NCI-H82 treated with DMSO at 0.1 percent for 48 hours (cell line): ENCODE measurements around the gene CDK19.
A peak's percentile ranks its signal among the peaks of the same experiment; 100 is the strongest.
"Not testable (repeated sequence)": the region's sequence is repeated elsewhere in the genome, so short reads cannot be mapped to it uniquely, and the experiment has no call there.

Experiments
- DNase-seq: peaks from one replicate; lab custom pipeline; 2025; ENCODE audit not compliant: unreplicated experiment; lab: John Stamatoyannopoulos, UW

CDK19 gene

DNA sequence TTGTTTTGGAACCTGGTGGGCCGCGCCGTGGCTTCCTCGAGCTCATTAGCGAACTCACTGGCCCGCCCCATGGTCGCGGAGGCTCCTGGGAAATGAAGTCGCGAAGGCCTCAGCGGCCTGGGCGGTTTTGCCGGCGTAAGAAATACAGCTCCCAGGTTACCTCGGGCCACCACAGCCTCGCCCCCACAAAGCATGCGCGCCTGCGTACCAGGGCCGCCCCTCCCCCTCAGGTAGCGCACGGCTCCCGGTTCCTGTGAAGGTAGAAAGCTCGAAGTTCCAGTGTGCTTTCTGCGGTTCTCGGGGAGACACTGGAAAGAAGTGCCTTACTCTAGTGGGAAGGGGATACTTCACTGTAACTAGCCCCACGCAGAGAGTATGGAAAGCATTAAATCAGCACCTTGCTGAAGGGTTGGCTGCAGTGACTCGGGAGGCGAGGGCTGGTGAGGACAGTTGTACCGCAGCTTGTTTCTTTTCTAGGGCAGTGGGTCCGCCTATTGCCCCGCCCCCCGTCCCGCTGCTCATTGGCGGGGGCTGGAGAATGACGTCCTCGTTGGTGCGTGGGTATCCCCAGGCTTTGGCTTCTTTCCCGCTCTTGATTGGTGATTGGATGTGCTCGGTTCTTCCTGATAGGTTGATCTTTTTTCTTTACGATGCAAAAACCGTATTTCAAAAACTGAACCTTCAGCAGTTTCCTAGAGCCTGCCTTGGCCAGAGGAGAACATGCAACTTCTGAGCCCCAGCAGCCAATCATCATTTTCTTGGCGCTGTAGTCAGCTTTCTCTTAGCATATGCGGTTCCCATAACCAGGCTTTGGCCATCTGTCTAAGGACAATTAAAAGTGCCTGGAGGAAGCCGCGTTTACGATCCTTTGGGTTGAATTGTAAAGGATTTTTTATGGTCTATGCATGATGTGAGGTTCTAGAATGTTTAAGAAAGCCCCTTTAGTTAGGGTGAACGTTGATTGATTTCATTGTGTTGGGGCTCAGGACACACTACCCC lies at the start of gene CDK19:
CDK19 (minus strand) TSS at position 59 of the 999 bp plus-strand sequence. CDS start 333 bp downstream, outside the sequence.
- peak; percentile 99 for DNase-seq

- no peak for DNase-seq
These were observed 49.6 kb upstream of the CDK19 start for GRCh38 chr6:110864824-110865223.

GRCh38 chr6:110859335-110859792 lies 44.1 kb upstream of the CDK19 start:
- no peak for DNase-seq

DNA sequence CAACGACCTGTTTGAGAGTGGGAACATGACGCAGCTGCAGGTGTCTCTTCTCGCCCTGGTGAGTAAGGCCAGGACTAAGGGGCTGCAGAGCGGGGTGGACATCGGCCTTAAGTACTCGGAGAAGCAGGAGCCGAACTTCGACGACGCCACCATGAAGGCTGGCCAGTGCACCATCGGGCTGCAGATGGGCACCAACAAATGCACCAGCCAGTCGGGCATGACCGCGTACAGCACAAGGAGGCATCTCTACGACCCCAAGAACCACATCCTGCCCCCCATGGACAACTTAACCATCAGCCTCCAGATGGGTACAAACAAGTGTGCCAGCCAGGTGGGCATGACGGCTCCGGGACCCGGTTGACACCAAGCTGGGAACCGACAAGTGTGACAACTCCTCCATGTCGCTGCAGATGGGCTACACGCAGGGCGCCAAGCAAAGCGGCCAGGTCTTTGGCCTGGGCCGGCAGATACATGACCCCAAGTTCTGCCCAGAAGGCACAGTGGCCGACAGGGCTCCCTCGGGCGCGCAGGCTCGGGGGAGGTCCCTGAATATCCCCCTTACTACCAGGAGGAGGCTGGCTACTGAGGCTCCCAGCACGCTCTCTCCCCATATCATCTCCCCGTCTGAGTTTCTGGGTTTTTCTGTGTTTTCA lies 43.4 kb upstream of the CDK19 start:
- no peak for DNase-seq

- no peak for DNase-seq
These were observed 42.7 kb upstream of the CDK19 start for GRCh38 chr6:110858016-110858415.

DNA sequence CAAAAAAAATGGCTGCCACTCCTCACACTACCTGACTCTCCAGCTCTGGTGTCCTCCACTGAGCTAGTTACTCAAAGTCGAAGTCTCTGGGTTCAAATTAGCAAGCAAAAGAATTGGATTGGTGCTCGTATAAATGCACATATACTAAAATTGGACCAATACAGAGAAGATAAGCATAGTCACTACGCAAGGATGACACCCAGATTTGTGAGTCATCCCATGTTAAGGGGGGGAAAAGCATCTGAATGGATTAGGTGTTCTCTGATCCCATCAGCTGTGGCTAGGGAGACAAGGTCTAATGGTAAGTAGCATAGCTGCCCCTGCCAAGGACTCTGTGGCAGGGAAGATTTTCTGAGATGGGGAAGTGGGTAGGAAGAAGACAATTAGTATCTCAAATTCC lies 41.0 kb upstream of the CDK19 start:
- no peak for DNase-seq

DNA sequence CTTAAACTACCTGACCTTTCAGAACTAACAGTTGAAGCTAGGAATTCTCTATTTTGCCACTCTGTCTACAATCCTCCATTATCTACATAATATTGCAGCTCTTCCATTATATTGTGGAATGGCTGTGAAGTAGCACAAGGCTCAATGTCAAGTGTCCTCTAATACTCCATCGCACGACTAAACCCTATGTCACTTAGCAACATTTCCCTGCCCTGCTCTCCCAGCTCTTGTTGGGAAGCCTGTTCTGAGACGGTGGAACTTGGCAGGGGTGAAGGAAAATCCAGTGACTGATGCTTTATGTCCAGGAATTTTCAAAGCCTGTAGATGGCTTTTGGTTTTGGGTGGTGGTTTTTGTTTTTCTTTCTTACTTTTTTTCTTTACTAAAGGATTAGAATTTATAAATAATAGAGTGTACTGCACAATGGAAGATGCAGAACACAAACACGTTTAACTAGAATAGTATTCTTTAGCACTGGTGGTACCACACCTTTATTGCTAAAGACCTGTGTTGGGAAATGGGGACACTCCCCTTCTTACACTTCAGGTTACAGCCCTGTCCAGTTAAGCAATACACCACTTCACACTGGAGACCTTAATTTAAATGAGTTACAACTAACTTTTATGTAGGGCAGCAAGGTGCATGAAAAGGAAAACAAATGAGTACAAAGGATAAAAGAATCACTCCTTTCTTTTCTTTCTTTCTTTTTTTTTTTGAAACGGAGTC lies 38.6 kb upstream of the CDK19 start:
- DNase-seq, result no peak

GRCh38 chr6:110852773-110853172 lies 37.5 kb upstream of the CDK19 start:
- no peak for DNase-seq

GRCh38 chr6:110849781-110850180 lies 34.5 kb upstream of the CDK19 start:
- no peak for DNase-seq

DNA sequence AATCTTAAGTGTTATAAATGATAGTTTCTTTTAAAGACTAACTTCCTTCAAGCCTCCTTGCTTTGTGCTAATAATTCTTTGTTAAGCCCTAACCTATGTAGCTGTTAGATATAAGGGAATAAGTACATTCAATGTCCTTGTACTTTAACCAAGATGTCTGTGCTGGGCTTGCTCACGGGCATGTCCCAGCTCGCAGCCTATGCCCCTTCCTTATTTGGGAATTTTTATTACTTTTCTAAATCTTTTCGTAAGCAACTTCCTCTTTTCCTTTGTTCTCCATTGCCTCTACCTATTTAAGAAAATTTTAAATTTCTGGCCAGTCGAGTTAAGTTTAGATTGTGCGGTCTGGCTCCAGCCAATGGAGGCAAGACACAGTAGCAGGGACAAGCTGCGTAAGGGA lies 26.0 kb upstream of the CDK19 start:
- DNase-seq, result no peak

DNA sequence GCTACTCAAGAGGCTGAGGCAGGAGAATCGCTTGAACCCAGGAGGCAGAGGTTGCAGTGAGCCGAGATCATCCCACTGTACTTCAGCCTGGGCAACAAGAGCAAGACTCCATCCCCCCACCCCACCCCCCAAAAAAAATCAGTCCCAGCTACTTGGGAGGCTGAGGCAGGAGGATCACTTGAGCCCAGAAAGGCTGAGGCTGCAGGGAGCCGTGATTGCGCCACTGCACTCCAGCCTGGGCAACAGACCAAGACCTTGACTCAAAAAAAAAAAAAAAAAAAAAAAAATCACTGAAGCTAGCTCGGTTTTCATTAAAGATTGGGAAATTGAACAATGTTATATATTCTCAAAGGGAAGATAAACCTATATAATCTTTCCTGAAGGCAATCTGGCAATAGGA lies 20.5 kb upstream of the CDK19 start:
- DNase-seq, result not testable (repeated sequence)

DNA sequence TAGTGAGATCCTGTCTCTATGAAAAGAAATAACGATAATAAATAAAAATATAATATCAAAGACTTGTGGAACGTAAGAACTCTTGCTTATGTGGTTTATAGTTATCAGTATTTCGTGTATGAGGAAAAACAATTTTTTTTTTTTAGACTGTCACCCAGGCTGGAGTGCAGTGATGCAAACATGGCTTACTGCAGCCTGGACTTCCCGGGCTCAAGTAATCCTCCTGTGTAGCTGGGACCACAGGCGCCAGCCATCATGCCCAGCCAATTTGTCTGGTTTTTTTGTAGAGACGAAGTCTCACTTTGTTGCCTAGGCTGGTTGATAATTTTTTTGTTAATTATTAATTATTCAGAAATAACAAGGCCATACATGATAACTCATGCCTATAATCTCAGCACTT lies 18.6 kb upstream of the CDK19 start:
- DNase-seq, result no peak

DNA sequence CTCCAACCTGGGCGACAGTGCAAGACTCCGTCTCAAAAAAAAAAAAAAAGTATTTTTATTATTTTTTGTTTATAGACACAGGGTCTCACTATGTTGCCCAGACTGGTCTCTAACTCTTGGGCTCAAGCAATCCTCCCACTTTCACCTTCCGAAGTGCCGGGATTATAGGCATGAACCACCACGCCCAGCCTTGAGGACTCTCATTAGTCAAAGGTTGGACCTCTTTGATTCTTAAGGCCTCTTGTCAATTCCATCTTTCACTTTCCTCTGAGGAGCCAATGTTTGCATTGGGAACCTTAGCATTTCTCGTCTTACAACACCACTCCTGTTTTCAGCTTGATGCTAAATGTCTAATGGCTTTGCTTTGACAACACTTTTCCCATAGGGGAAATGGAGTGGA lies 16.1 kb upstream of the CDK19 start:
- no peak for DNase-seq

DNA sequence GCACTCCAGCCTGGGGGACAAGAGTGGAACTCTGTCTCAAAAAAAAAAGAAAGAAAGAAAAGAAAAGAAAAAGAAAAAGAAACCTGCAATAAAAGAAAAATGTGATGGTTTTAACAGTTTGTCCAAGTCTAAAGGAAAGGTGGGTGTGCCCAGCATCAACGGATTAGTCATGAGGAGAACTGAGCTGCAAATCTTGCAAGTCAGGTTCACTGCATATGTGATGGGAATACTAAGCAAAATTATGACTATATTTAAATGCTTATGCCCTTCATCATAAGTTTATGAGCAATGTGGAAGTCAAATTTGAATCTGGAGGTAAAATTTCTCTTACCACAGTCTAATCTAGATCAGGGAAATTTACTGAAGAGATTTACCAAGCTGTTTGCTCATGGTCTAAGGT lies 13.1 kb upstream of the CDK19 start:
- DNase-seq, result no peak

DNA sequence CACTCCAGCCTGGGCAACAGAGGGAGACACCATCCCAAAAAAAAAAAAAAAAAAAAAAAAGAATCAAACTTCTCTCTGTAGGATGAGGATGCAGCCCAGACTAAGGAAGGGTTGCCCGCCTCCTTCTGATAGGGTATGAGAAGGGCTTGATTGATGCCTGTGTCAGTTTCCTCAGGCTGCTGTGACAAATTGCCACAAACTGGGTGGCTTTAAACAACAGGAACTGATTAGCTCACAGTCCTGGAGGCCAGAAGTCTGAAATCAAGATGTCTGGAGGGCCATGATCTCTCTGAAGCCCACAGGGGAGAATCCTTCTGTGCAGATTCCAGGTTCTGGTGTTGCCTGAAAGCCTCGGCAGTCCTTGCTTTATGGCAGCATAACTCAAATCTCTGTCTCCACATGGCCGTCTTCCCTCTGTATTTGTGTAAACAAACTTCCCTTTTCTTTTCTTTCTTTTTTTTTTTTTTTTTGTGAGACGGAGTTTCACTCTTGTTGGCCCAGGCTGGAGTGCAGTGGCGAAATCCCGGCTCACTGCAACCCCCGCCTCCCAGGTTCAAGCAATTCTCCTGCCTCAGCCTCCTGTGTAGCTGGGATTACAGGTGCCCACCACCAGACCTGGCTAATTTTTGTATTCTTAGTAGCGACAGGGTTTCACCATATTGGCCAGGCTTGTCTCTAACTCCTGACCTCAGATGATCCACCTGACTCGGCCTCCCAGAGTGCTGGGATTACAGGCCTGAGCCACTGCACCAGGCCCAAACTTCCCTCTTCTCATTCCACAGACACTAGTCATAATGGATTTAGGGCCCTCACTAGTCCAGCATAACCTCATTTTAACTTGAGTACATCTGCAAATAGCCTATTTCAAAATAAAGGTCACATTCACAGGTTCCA lies 11.2 kb upstream of the CDK19 start:
- no peak for DNase-seq

DNA sequence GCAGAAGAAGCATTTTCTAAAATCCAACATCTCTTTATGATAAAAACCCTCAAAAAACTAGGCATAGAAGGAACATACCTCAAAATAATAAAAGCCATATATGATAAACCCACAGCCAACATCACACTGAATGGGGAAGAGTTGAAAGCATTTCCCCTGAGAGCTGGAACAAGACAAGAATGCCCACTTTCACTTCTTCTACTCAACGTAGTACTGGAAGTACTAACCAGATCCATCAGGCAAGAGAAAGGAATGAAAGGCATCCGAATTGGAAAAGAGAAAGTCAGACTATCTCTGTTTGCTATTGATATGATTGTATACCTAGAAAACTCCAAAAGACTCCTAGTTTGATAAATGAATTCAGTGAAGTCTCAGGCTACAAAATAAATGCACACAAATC lies 7.9 kb upstream of the CDK19 start:
- DNase-seq, result no peak

GRCh38 chr6:110822249-110822648 lies 7.0 kb upstream of the CDK19 start:
- no peak for DNase-seq

GRCh38 chr6:110816677-110817076 lies 1.4 kb upstream of the CDK19 start:
- no peak for DNase-seq

DNA sequence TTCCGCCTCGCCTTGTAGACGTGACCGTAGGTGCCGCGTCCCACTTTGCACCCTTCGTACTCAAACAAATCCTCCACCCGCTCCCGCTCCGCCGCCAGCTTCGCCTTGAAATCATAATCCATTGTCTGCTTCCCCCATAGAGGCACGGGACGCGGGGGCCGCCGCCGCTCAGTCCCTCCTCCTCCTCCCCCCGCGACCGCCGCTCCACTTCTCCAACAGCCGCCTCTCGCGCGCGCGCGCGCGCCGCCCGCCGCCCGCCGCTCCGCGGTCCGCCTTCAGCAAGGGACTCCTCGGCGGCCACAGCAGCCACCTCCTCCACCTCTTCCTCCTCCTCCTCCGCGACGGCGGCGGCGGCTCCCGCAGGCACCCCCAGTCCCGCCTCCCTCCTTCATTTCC lies 256 bp downstream of the CDK19 start:
- peak; percentile 68 for DNase-seq
